Measurements from ENCODE around the gene LMO7. TPM values are rescaled to one million over a fixed set of nuclear protein-coding genes. Genes with fewer than 3 reads are reported as not detected.

LMO7 gene
- total and polyA plus RNA-seq, 4 donors = 17.5 to 69.6 (median 38.2) TPM

DNA sequence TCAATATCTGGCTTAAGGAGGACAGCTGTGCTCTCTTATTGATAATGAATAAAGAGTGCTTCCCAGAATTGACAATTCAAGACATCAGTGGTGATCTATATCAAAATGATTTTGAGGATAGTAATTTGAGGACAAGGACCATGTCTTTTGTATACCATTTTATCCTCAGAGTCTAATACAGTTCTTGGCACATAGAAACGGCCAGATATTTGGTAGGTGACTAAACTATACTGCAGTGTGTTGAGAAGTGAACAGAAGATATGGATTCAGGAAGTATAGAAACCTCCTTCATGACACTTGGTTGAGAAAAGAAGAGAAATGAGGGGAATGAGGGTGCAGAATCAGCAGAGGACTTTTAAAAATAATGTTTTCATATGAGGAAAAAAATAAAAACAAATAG is 16.1 kb upstream of the LMO7 start:
- H3K36me3 ChIP-seq (ENCODE audit: control insufficient read depth in 4 of 4, insufficient read depth in 3 of 4, low read depth in 1 of 4, low read length in 3 of 4) = no peaks in the 10 kb centered on the region
- WGBS = 83% methylated on average over 1 of the region's 1 CpG
- TF ChIP-seq, protein P1, sequence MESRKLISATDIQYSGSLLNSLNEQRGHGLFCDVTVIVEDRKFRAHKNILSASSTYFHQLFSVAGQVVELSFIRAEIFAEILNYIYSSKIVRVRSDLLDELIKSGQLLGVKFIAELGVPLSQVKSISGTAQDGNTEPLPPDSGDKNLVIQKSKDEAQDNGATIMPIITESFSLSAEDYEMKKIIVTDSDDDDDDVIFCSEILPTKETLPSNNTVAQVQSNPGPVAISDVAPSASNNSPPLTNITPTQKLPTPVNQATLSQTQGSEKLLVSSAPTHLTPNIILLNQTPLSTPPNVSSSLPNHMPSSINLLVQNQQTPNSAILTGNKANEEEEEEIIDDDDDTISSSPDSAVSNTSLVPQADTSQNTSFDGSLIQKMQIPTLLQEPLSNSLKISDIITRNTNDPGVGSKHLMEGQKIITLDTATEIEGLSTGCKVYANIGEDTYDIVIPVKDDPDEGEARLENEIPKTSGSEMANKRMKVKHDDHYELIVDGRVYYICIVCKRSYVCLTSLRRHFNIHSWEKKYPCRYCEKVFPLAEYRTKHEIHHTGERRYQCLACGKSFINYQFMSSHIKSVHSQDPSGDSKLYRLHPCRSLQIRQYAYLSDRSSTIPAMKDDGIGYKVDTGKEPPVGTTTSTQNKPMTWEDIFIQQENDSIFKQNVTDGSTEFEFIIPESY (IDR thresholded peaks at IDR 0.05) = no peak
- TF ChIP-seq NR2F2 (IDR thresholded peaks at IDR 0.05) = no peak
- TF ChIP-seq, protein P2, sequence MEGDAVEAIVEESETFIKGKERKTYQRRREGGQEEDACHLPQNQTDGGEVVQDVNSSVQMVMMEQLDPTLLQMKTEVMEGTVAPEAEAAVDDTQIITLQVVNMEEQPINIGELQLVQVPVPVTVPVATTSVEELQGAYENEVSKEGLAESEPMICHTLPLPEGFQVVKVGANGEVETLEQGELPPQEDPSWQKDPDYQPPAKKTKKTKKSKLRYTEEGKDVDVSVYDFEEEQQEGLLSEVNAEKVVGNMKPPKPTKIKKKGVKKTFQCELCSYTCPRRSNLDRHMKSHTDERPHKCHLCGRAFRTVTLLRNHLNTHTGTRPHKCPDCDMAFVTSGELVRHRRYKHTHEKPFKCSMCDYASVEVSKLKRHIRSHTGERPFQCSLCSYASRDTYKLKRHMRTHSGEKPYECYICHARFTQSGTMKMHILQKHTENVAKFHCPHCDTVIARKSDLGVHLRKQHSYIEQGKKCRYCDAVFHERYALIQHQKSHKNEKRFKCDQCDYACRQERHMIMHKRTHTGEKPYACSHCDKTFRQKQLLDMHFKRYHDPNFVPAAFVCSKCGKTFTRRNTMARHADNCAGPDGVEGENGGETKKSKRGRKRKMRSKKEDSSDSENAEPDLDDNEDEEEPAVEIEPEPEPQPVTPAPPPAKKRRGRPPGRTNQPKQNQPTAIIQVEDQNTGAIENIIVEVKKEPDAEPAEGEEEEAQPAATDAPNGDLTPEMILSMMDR (IDR thresholded peaks at IDR 0.05; ENCODE audit: low read depth, low read length, missing input control) = no peak
- no peak for TF ChIP-seq MAX (IDR thresholded peaks at IDR 0.05)
- TF ChIP-seq HNF4G (IDR thresholded peaks at IDR 0.05) = no peak
- TF ChIP-seq GABPA (IDR thresholded peaks at IDR 0.05 in 1 of 2, conservative IDR thresholded peaks at IDR 0.05 in 1 of 2) = no peak
- TF ChIP-seq RAD21 (IDR thresholded peaks at IDR 0.05) = no peak
- TF ChIP-seq YY1 (IDR thresholded peaks at IDR 0.05) = no peak
- TF ChIP-seq REST (IDR thresholded peaks at IDR 0.05) = no peak
- no peak for TF ChIP-seq SP1 (IDR thresholded peaks at IDR 0.05)
- no peak for TF ChIP-seq FOXA1 (IDR thresholded peaks at IDR 0.05)
- TF ChIP-seq RXRA (IDR thresholded peaks at IDR 0.05) = no peak
- TF ChIP-seq ATF3 (IDR thresholded peaks at IDR 0.05) = no peak
- TF ChIP-seq JUND (IDR thresholded peaks at IDR 0.05) = no peak
- no peak for TF ChIP-seq EGR1 (IDR thresholded peaks at IDR 0.05; ENCODE audit: low read depth in 2 of 2)
- TF ChIP-seq HNF4A (conservative IDR thresholded peaks at IDR 0.05) = no peak
- no peak for TF ChIP-seq TAF1 (conservative IDR thresholded peaks at IDR 0.05)
- no peak for TF ChIP-seq FOXA2 (IDR thresholded peaks at IDR 0.05)
- H3K4me1 ChIP-seq (ENCODE audit: control insufficient read depth in 4 of 4, insufficient read depth in 4 of 4, low read length in 3 of 4) = no peaks in the 10 kb centered on the region
- no peaks in the 10 kb centered on the region for H3K9me3 ChIP-seq (ENCODE audit: control insufficient read depth in 4 of 4, low read length in 3 of 4)
- H3K4me3 ChIP-seq (ENCODE audit: low read depth in 1 of 3, low read length in 3 of 3) = no peak overlapping the region
- no peaks in the 10 kb centered on the region for H3K27me3 ChIP-seq (ENCODE audit: control insufficient read depth in 4 of 4, insufficient read depth in 4 of 4, low read length in 3 of 4)
- no peak overlapping the region for H3K9ac ChIP-seq (ENCODE audit: low read depth in 1 of 2, low read length in 2 of 2)
- DNase-seq (ENCODE audit: low spot score) = no peak
- H3K27ac ChIP-seq (ENCODE audit: low read depth in 1 of 2, low read length in 2 of 2) = no peak overlapping the region
